DND-41 (cell line): ENCODE data around the gene TBPL1.

Source experiments
- ATAC-seq: fragments of 200-7000 bp; cut with Tn5 transposase; 3 replicates; pipeline ENCODE4 v1.9.1; 2021; ENCODE audit warnings: low read depth; ENCODE audit not compliant: insufficient read depth
- DNase-seq: peaks from one replicate; pipeline ENCODE4 v3.0.0-alpha.2; 2020
- H2AFZ ChIP-seq: 2 replicates; pipeline ENCODE4 v1.6.0; 2012; ENCODE audit warnings: low read depth, low read length
- H3K27ac ChIP-seq: 2 replicates; pipeline ENCODE4 v1.5.1; 2012; ENCODE audit warnings: low read length, inconsistent platforms
- H3K27me3 ChIP-seq: fragments of 200-600 bp; sonication (generic); 2 replicates; pipeline ENCODE4 v1.6.0; 2012; ENCODE audit warnings: low read length, mild to moderate bottlenecking, inconsistent platforms; ENCODE audit not compliant: insufficient read depth, poor library complexity
- H3K36me3 ChIP-seq: 2 replicates; pipeline ENCODE4 v1.5.1; 2012; ENCODE audit warnings: low read length, inconsistent platforms; ENCODE audit not compliant: insufficient read depth
- H3K4me1 ChIP-seq: 2 replicates; pipeline ENCODE4 v1.5.1; 2012; ENCODE audit warnings: mild to moderate bottlenecking, low read length; ENCODE audit not compliant: insufficient read depth
- H3K4me2 ChIP-seq: 2 replicates; pipeline ENCODE4 v1.6.0; 2012; ENCODE audit warnings: mild to moderate bottlenecking, moderate library complexity, low read length, inconsistent platforms; ENCODE audit not compliant: insufficient read depth
- H3K4me3 ChIP-seq, 2 experiments: fragments of 200-600 bp in 1 of 2; shearing (Covaris generic) in 1 of 2; 2 replicates each; pipeline ENCODE4 v1.5.1; 2012 to 2016; ENCODE audit warnings: inconsistent platforms in 2 of 2, low read length in 2 of 2, mild to moderate bottlenecking in 2 of 2, low read depth in 1 of 2, moderate library complexity in 1 of 2
- H3K79me2 ChIP-seq: 2 replicates; pipeline ENCODE4 v1.6.0; 2012; ENCODE audit warnings: low read length, inconsistent platforms; ENCODE audit not compliant: insufficient read depth
- H3K9ac ChIP-seq: 2 replicates; pipeline ENCODE4 v1.6.0; 2012; ENCODE audit warnings: low read depth, mild to moderate bottlenecking, inconsistent platforms, low read length, moderate library complexity
- H3K9me3 ChIP-seq: 2 replicates; pipeline ENCODE4 v1.5.1; 2012; ENCODE audit warnings: low read length, moderate library complexity, mild to moderate bottlenecking, inconsistent platforms; ENCODE audit not compliant: insufficient read depth, severe bottlenecking
- H4K20me1 ChIP-seq: 2 replicates; pipeline ENCODE4 v1.6.0; 2012; ENCODE audit warnings: low read length; ENCODE audit not compliant: insufficient read depth
- EZH2 ChIP-seq: IDR thresholded peaks from 3 replicates; pipeline ENCODE4 v1.6.1; 2012; ENCODE audit warnings: borderline replicate concordance, low read depth, mild to moderate bottlenecking, moderate library complexity, low read length, inconsistent platforms; ENCODE audit not compliant: severe bottlenecking
- TF ChIP-seq, protein P1 (sequence below): IDR thresholded peaks from 2 replicates; pipeline ENCODE4 v1.5.1; 2012; ENCODE audit warnings: borderline replicate concordance, low read length, moderate library complexity, mild to moderate bottlenecking; ENCODE audit not compliant: poor library complexity, severe bottlenecking; ENCODE audit errors: extremely low read depth

The TBPL1 gene

DNA sequence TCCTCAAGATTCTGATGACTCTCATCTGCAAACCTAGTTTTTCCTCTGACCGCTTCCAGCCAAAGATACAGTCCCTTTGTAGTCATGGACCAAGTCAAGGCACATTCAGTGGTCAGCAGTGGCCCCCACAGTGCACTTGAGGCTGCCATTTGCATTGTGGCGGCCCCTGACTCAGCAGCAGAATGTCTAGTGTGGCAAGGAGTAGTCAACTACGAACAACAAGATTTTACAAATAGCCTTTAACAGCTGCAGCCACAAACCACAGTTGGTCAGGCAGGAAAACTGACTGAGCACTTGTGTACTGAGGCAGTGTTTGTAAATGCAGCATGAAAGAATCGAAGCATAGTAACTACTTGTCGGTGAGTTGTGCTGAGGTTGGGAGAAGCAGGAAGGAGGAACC, 49.8 kb downstream of the TBPL1 start:
- Histone ChIP-seq H3K4me2 (no peak overlapping the region), H3K36me3 (no peaks in the 10 kb centered on the region), H3K27me3 (peaks cover 10% of the 10 kb centered on the region), H3K9ac (no peak overlapping the region), H3K4me1 (no peaks in the 10 kb centered on the region), H3K79me2 (no peaks in the 10 kb centered on the region), H3K4me3 (no peak overlapping the region), H2AFZ (no peak overlapping the region), H3K27ac (no peak overlapping the region), H4K20me1 (no peaks in the 10 kb centered on the region), H3K9me3 (no peaks in the 10 kb centered on the region)
- TF ChIP-seq, protein P1, sequence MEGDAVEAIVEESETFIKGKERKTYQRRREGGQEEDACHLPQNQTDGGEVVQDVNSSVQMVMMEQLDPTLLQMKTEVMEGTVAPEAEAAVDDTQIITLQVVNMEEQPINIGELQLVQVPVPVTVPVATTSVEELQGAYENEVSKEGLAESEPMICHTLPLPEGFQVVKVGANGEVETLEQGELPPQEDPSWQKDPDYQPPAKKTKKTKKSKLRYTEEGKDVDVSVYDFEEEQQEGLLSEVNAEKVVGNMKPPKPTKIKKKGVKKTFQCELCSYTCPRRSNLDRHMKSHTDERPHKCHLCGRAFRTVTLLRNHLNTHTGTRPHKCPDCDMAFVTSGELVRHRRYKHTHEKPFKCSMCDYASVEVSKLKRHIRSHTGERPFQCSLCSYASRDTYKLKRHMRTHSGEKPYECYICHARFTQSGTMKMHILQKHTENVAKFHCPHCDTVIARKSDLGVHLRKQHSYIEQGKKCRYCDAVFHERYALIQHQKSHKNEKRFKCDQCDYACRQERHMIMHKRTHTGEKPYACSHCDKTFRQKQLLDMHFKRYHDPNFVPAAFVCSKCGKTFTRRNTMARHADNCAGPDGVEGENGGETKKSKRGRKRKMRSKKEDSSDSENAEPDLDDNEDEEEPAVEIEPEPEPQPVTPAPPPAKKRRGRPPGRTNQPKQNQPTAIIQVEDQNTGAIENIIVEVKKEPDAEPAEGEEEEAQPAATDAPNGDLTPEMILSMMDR = no peak
- no peak for TF ChIP-seq EZH2
- DNase-seq = no peak
- no peak for ATAC-seq

DNA sequence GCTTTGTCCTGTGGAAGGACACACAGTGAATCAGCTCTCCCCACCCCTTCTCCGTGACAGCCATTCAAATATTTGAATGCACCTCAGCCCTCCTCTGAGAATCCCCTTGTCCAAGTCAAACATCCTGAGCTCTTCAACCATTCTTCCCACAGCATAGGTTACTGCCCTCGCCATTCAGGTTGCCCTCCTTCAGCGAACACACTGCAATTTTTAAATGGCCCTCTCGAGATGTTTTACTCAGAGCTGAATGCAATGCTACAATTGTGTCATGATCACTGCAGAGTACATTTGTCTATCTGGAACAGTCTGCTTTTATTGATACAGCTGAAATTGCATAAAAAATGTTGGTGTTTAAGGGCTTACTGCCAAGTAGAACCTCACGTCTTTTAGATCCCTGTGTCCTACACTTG, 50.5 kb downstream of the TBPL1 start:
- TF ChIP-seq EZH2 = no peak
- TF ChIP-seq, protein P1 = no peak
- Histone ChIP-seq H3K4me3 (no peak overlapping the region), H3K4me1 (no peaks in the 10 kb centered on the region), H3K9me3 (no peaks in the 10 kb centered on the region), H4K20me1 (no peaks in the 10 kb centered on the region), H3K79me2 (no peaks in the 10 kb centered on the region), H3K4me2 (no peak overlapping the region), H3K27me3 (peaks cover 10% of the 10 kb centered on the region), H3K9ac (no peak overlapping the region), H3K27ac (no peak overlapping the region), H2AFZ (no peak overlapping the region), H3K36me3 (no peaks in the 10 kb centered on the region)
- ATAC-seq (no peak), DNase-seq (no peak)

DNA sequence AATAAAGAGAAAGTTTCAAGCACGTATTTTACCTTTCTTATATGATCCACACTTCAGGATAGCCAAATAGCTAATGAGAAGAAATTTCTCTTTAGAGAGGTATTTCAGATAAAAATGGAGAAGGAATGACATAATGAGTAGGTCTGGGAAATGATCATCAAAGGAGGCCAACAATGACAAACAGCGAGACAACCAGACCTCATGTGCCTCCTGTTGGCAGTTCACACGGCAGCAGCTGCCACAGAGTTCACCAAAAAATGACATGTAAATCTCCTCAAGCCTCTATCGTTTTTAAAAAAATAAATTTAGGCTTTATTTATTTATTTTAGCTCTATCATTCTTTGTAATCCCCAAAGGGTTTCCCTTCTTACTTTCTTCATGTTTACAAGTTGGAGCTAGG, 51.7 kb downstream of the TBPL1 start:
- TF ChIP-seq EZH2 = no peak
- TF ChIP-seq, protein P1 = no peak
- no peak overlapping the region for H3K27ac ChIP-seq

DNA sequence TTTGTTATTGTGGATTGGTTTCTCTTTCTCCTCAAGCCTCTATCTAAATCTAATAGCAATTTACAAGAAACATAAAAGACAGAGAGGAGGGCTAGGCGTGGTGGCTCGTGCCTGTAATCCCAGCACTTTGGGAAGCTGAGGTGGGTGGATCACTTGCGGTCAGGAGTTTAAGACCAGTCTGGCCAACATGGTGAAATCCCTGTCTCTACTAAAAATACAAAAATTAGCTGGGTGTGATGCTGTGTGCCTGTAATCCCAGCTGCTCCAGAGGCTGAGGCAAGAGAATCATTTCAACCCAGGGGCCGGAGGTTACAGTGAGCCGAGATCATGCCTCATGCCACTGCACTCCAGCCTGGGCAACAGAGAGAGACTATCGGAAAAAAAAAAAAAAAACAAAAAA, 52.8 kb downstream of the TBPL1 start:
- H3K4me2 ChIP-seq = no peak overlapping the region
- no peak overlapping the region for H3K27ac ChIP-seq
- no peaks in the 10 kb centered on the region for H3K79me2 ChIP-seq
- no peaks in the 10 kb centered on the region for H3K9me3 ChIP-seq
- no peaks in the 10 kb centered on the region for H3K36me3 ChIP-seq
- peaks cover 20% of the 10 kb centered on the region for H3K27me3 ChIP-seq
- DNase-seq (no peak), ATAC-seq (no peak)
- no peaks in the 10 kb centered on the region for H4K20me1 ChIP-seq
- H3K9ac ChIP-seq = no peak overlapping the region
- no peak for TF ChIP-seq EZH2
- TF ChIP-seq, protein P1 = no peak
- H3K4me3 ChIP-seq = no peak overlapping the region
- no peaks in the 10 kb centered on the region for H3K4me1 ChIP-seq
- no peak overlapping the region for H2AFZ ChIP-seq

More for the DNA sequence above, 51.7 kb downstream of the TBPL1 start:
- H3K4me1 ChIP-seq = no peaks in the 10 kb centered on the region
- H3K27me3 ChIP-seq = peaks cover 10% of the 10 kb centered on the region
- no peak overlapping the region for H3K4me3 ChIP-seq
- no peaks in the 10 kb centered on the region for H3K36me3 ChIP-seq
- no peak overlapping the region for H2AFZ ChIP-seq
- H3K4me2 ChIP-seq = no peak overlapping the region
- H3K9ac ChIP-seq = no peak overlapping the region
- H3K79me2 ChIP-seq = no peaks in the 10 kb centered on the region
- DNase-seq = no peak
- H4K20me1 ChIP-seq = no peaks in the 10 kb centered on the region
- no peaks in the 10 kb centered on the region for H3K9me3 ChIP-seq
- ATAC-seq = no peak
